ENCODE measurements around the gene RABGAP1L.

DNA sequence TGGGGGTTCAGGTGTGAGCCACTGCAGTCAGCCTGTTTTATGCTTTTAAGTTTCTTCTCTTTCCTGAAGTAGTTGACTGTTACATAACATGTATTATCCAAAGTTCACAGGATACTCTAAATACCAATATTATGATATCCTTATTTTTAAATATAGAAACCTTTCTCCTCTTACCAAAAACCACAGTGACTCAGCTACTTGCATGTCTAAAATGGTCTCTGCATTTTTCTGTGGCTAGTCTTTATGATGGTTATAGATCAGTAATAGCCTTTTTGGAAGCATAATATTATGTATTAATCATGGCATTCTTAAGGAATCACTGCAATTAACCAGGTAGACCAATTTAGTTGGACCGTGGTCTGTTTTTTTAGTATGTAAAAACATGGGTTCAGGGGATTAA, 629.7 kb downstream of the RABGAP1L start:
- TF ChIP-seq CBX5 (IDR thresholded peaks at IDR 0.05; ENCODE audit: low read depth): no peak
- TF ChIP-seq POLR2A (IDR thresholded peaks at IDR 0.05; ENCODE audit: low read depth, low read length): no peak
- no peak for TF ChIP-seq HDAC2 (IDR thresholded peaks at IDR 0.05)
- TF ChIP-seq, protein P1, sequence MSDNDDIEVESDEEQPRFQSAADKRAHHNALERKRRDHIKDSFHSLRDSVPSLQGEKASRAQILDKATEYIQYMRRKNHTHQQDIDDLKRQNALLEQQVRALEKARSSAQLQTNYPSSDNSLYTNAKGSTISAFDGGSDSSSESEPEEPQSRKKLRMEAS (IDR thresholded peaks at IDR 0.05; ENCODE audit: low read depth, low read length): no peak
- TF ChIP-seq, protein P2, sequence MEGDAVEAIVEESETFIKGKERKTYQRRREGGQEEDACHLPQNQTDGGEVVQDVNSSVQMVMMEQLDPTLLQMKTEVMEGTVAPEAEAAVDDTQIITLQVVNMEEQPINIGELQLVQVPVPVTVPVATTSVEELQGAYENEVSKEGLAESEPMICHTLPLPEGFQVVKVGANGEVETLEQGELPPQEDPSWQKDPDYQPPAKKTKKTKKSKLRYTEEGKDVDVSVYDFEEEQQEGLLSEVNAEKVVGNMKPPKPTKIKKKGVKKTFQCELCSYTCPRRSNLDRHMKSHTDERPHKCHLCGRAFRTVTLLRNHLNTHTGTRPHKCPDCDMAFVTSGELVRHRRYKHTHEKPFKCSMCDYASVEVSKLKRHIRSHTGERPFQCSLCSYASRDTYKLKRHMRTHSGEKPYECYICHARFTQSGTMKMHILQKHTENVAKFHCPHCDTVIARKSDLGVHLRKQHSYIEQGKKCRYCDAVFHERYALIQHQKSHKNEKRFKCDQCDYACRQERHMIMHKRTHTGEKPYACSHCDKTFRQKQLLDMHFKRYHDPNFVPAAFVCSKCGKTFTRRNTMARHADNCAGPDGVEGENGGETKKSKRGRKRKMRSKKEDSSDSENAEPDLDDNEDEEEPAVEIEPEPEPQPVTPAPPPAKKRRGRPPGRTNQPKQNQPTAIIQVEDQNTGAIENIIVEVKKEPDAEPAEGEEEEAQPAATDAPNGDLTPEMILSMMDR (IDR thresholded peaks at IDR 0.05 in 2 of 3, conservative IDR thresholded peaks at IDR 0.05 in 1 of 3; ENCODE audit: control insufficient read depth in 2 of 3, extremely low read depth in 1 of 3, insufficient read depth in 1 of 3, low read depth in 3 of 3, low read length in 3 of 3): no peak
- no peak for TF ChIP-seq SPI1 (IDR thresholded peaks at IDR 0.05; ENCODE audit: borderline replicate concordance, insufficient read depth, low read depth, low read length)
- no peak for TF ChIP-seq CHD1 (IDR thresholded peaks at IDR 0.05; ENCODE audit: low read depth, low read length)

All from GM12878 (cell line).